Hematopoietic multipotent progenitor cell treated with erythropoietin and hydrocortisone succinate and interleukin-3 and kit ligand, for 15 days (in vitro differentiated cells): Measurements from ENCODE around the gene RNF207.

Source experiments
- DNase-seq: peaks from one replicate; pipeline ENCODE4 v3.0.0-alpha.2; 2015; ENCODE audit warnings: low spot score

RNF207 gene

DNA sequence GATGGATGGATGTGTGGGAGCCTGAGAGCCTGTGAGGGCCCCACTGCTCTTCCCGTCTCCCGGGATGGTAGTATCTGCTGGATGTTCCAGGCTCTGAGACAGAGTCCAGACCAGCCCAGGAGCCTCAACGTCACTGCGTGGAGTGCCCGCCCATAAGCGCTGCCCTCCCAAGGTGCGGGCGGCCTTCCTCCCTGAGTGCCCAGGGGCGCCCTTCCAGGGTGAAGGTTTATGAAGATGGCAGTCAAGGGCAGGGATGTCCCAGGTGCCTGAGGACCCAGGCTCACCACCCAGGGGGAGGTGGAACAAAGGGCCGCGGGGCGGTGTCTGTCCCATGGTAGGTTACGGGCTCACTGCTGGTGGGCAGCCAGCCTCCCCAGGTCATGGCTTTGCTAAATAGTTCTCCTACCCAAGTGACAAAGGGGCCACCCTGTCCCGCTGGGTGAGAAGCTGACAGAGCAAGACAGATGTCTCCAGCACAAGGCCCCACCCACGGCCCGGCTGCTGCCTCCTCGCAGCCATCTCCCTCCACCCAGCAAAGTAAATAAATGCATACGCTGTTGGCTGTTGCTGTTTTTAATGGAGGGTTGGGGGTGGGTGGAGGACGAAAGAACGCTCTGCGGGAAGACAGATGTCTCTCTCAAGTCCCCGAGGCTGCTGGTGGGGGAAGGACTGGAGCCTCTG lies 63.9 kb downstream of the RNF207 start:
- no peak for DNase-seq

DNA sequence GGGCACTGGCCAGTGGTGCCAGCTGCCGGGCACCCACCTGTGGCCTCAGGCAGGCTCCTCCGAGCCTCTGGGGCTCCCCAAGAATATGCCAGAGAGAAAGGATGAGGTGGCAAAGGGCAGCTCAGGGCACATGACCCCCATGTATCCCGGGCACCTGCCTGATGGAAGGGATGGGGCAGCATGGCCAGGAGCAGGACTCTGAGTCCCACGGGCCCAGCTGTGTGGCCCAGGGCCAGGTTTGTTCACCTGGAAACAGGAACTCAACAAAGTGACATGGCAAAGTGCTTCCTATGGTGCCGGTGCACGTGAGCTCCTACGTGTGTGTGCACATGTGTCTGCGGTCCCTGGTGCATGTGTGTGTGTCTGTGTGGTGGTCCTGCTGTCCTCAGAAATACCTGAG lies 64.5 kb downstream of the RNF207 start:
- DNase-seq: no peak
